Stomach (tissue), 9 donors: ENCODE results near the gene CFAP97D2. TPM values are rescaled to one million over a fixed set of nuclear protein-coding genes. Genes with fewer than 3 reads are reported as not detected.
"Not testable (repeated sequence)": the region's sequence is repeated elsewhere in the genome, so short reads cannot be mapped to it uniquely, and the experiment has no call there.

Source experiments
- DNase-seq, 2 donors: peaks; one replicate each; pipeline versions ENCODE4 v3.0.0 to v3.0.0-alpha.2; 2013 to 2019
- H3K27ac ChIP-seq, 5 donors: fragments of 200-600 bp in 4 of 5; sonication (generic) in 4 of 5; one replicate each; pipeline ENCODE4 v1.5.1; 2013 to 2019; ENCODE audit warnings: mild to moderate bottlenecking in 1 of 5, moderate library complexity in 1 of 5
- H3K27me3 ChIP-seq, 3 donors: fragments of 200-600 bp; sonication (generic); one replicate each; pipeline ENCODE4 v1.5.1; 2017 to 2019; ENCODE audit warnings: mixed run types in 1 of 3
- H3K36me3 ChIP-seq, 4 donors: fragments of 200-600 bp; sonication (generic); 1 replicate in 3 of 4; 2 replicates in 1 of 4; pipeline ENCODE4 v1.5.1; 2016 to 2019
- H3K4me1 ChIP-seq, 4 donors: fragments of 200-600 bp; sonication (generic); one replicate each; pipeline ENCODE4 v1.5.1; 2016 to 2019
- H3K4me3 ChIP-seq, 4 donors: fragments of 200-600 bp; sonication (generic) in 3 of 4; one replicate each; pipeline ENCODE4 v1.5.1; 2016 to 2019; ENCODE audit warnings: mild to moderate bottlenecking in 1 of 4
- H3K9me3 ChIP-seq, 4 donors: fragments of 200-600 bp; sonication (generic); one replicate each; pipeline ENCODE4 v1.5.1; 2016 to 2019
- EP300 ChIP-seq: sonication (generic); formaldehyde crosslinking; IDR thresholded peaks from one replicate; pipeline ENCODE4 v1.6.1; 2017; ENCODE audit warnings: antibody characterized with exemption
- POLR2A ChIP-seq, 4 donors: fragments of 450-650 bp; IDR thresholded peaks; one replicate each; pipeline ENCODE4 v1.6.1; 2016; ENCODE audit warnings: antibody characterized with exemption in 4 of 4, control low read depth in 2 of 4, mild to moderate bottlenecking in 1 of 4, moderate library complexity in 1 of 4
- POLR2AphosphoS5 ChIP-seq, 3 donors: sonication (generic); formaldehyde crosslinking; IDR thresholded peaks; one replicate each; pipeline ENCODE4 v1.6.1; 2016; ENCODE audit warnings: antibody characterized with exemption in 3 of 3
- WGBS, 5 donors: extraction: QIAGEN DNeasy Blood & Tissue Kit in 3 of 5; methylation state at CpG; one replicate each; pipeline versions ENCODE4 v1.1.5 to v1.1.7; 2013 to 2018; 5-methylcytosine and 5-hydroxymethylcytosine counted together
- intact Hi-C: fragments of 100-400 bp; cut with DNase I; formaldehyde crosslinking; loops from one replicate; pipeline ENCODE4 v1.15.1; 2023; ENCODE audit warnings: low total_unique reads
- polyA plus RNA-seq, 3 donors: library from polyadenylated mRNA; stranded (reverse); fragments of 200-250 nt; gene quantifications; one replicate each; pipeline ENCODE4 v1.2.3, GENCODE V29; 2013
- total RNA-seq, 5 donors: library from RNA; depleted of rRNA; stranded (reverse); fragments of >200 nt; gene quantifications; one replicate each; pipeline versions ENCODE4 v1.1.0 to v1.2.3, GENCODE V29; 2014 to 2016
- TF ChIP-seq, protein P1 (sequence below), 7 experiments: fragments of 450-650 bp in 4 of 7; fragments of 200-600 bp in 3 of 7; sonication (generic) in 3 of 7; IDR thresholded peaks; one replicate each; pipeline ENCODE4 v1.5.1; 2016 to 2019; ENCODE audit warnings: antibody characterized with exemption in 7 of 7, control low read depth in 2 of 7, mild to moderate bottlenecking in 1 of 7
- donor health status: healthy with polysubstance abuse.
- donor health status: Bipolar disorder and iron deficiency.
- donor health status: healthy.

The CFAP97D2 gene
- total and polyA plus RNA-seq, 8 donors, result not detected

GRCh38 chr13:114248011-114248410, 69.0 kb downstream of the CFAP97D2 start:
- Histone ChIP-seq H3K4me1 (peaks cover 0 to 5% (median 0%) of the 10 kb centered on the region in 4 donors), H3K27ac (no peak overlapping the region), H3K9me3 (no peaks in the 10 kb centered on the region), H3K36me3 (peaks cover 62 to 100% (median 100%) of the 10 kb centered on the region in 4 donors), H3K4me3 (no peak overlapping the region), H3K27me3 (no peaks in the 10 kb centered on the region)
- DNase-seq, result no peak
- intact Hi-C loops, result no loop called here
- WGBS, 5 donors, result 73 to 89% (median 85%) methylated on average over 3 of the region's 3 CpGs
- TF ChIP-seq POLR2AphosphoS5 (IDR thresholded peaks at IDR 0.05), result no peak
- TF ChIP-seq, protein P1, sequence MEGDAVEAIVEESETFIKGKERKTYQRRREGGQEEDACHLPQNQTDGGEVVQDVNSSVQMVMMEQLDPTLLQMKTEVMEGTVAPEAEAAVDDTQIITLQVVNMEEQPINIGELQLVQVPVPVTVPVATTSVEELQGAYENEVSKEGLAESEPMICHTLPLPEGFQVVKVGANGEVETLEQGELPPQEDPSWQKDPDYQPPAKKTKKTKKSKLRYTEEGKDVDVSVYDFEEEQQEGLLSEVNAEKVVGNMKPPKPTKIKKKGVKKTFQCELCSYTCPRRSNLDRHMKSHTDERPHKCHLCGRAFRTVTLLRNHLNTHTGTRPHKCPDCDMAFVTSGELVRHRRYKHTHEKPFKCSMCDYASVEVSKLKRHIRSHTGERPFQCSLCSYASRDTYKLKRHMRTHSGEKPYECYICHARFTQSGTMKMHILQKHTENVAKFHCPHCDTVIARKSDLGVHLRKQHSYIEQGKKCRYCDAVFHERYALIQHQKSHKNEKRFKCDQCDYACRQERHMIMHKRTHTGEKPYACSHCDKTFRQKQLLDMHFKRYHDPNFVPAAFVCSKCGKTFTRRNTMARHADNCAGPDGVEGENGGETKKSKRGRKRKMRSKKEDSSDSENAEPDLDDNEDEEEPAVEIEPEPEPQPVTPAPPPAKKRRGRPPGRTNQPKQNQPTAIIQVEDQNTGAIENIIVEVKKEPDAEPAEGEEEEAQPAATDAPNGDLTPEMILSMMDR (IDR thresholded peaks at IDR 0.05), result no peak
- TF ChIP-seq POLR2A (IDR thresholded peaks at IDR 0.05), result no peak
- no peak for TF ChIP-seq EP300

GRCh38 chr13:114249077-114249476, 70.0 kb downstream of the CFAP97D2 start:
- DNase-seq, result peak; percentile 64 to 85
- peak overlapping the region; percentile 6 to 52 (median 30) for H3K27ac ChIP-seq
- 27 to 63% (median 56%) methylated on average over 7 of the region's 7 CpGs for WGBS, 5 donors

DNA sequence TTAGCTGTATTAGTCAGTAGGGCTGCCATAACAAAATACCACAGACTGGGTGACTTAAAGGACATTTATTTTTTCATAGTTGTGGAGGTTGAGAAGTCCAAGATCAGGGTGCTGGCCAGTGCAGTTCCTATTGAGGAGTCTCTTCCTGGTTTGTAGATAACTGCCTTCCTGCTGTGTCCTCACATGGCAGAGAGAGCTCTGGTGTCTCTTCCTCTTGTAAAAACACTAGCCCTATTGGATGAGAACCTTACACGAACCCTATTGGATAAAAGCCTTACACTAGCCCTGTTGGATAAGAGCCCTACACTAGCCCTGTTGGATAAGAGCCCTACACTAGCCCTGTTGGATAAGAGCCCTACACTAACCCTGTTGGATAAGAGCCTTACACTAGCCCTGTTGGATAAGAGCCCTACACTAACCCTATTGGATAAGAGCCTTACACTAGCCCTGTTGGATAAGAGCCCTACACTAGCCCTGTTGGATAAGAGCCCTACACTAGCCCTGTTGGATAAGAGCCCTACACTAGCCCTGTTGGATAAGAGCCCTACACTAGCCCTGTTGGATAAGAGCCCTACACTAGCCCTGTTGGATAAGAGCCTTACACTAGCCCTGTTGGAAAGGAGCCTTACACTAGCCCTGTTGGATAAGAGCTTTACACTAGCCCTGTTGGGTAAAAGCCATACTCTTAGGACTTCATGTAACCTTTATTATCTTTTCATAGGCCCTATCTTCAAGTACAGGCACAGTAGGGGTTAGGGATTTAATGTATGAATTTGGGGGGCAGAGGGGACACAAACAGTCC, 72.8 kb downstream of the CFAP97D2 start:
- H3K9me3 ChIP-seq, H3K4me3 ChIP-seq, H3K27me3 ChIP-seq, DNase-seq, intact Hi-C loops, H3K4me1 ChIP-seq, H3K27ac ChIP-seq: not testable (repeated sequence)
- 86 to 100% (median 89%) methylated on average over 1 of the region's 1 CpG for WGBS, 5 donors
- peaks cover 39 to 100% (median 100%) of the 10 kb centered on the region in 4 donors for H3K36me3 ChIP-seq

More at GRCh38 chr13:114249077-114249476, 70.0 kb downstream of the CFAP97D2 start:
- Histone ChIP-seq H3K9me3 (no peaks in the 10 kb centered on the region), H3K27me3 (no peaks in the 10 kb centered on the region), H3K4me3 (no peak overlapping the region), H3K4me1 (peaks cover 0 to 5% (median 0%) of the 10 kb centered on the region in 4 donors), H3K36me3 (peaks cover 58 to 100% (median 100%) of the 10 kb centered on the region in 4 donors)
- intact Hi-C loops, result no loop called here
- TF ChIP-seq POLR2A (IDR thresholded peaks at IDR 0.05) (no peak), POLR2AphosphoS5 (IDR thresholded peaks at IDR 0.05) (peak in 2 of 3 donors; percentile 31 to 78), EP300 (no peak)
- TF ChIP-seq, protein P1 (IDR thresholded peaks at IDR 0.05), result peak in 1 of 7 experiments; percentile 16

- 71 to 90% (median 88%) methylated on average over 1 of the region's 1 CpG for WGBS, 5 donors
- H3K4me3 ChIP-seq, result no peak overlapping the region
- peaks cover 0 to 15% (median 9%) of the 10 kb centered on the region in 4 donors for H3K4me1 ChIP-seq
- H3K27ac ChIP-seq, result no peak overlapping the region
- no peaks in the 10 kb centered on the region for H3K27me3 ChIP-seq
- no peaks in the 10 kb centered on the region for H3K9me3 ChIP-seq
- TF ChIP-seq POLR2A (IDR thresholded peaks at IDR 0.05), result no peak
- no peak for TF ChIP-seq POLR2AphosphoS5 (IDR thresholded peaks at IDR 0.05)
- TF ChIP-seq EP300, result no peak
- TF ChIP-seq, protein P1 (IDR thresholded peaks at IDR 0.05), result no peak
- intact Hi-C loops, result no loop called here
- no peak for DNase-seq
- H3K36me3 ChIP-seq, result peaks cover 39 to 100% (median 100%) of the 10 kb centered on the region in 4 donors
Observed at GRCh38 chr13:114256547-114256946, 77.5 kb downstream of the CFAP97D2 start.

GRCh38 chr13:114257014-114257413, 78.0 kb downstream of the CFAP97D2 start:
- 94 to 97% (median 95%) methylated on average over 4 of the region's 4 CpGs for WGBS, 5 donors
- peaks cover 36 to 100% (median 99%) of the 10 kb centered on the region in 4 donors for H3K36me3 ChIP-seq

More at GRCh38 chr13:114257014-114257413, 78.0 kb downstream of the CFAP97D2 start:
- no peak for TF ChIP-seq POLR2AphosphoS5 (IDR thresholded peaks at IDR 0.05)
- Histone ChIP-seq H3K4me1 (peaks cover 0 to 15% (median 9%) of the 10 kb centered on the region in 4 donors), H3K9me3 (no peaks in the 10 kb centered on the region), H3K27ac (no peak overlapping the region), H3K4me3 (no peak overlapping the region), H3K27me3 (no peaks in the 10 kb centered on the region)
- DNase-seq, result no peak
- intact Hi-C loops, result no loop called here
